ENCODE results near the gene TTC14. TPM values are rescaled to one million over a fixed set of nuclear protein-coding genes. Genes with fewer than 3 reads are reported as not detected.

TTC14 gene
- total and polyA plus RNA-seq, 11 donors, result 4.8 to 20.4 (median 10.9) TPM

DNA sequence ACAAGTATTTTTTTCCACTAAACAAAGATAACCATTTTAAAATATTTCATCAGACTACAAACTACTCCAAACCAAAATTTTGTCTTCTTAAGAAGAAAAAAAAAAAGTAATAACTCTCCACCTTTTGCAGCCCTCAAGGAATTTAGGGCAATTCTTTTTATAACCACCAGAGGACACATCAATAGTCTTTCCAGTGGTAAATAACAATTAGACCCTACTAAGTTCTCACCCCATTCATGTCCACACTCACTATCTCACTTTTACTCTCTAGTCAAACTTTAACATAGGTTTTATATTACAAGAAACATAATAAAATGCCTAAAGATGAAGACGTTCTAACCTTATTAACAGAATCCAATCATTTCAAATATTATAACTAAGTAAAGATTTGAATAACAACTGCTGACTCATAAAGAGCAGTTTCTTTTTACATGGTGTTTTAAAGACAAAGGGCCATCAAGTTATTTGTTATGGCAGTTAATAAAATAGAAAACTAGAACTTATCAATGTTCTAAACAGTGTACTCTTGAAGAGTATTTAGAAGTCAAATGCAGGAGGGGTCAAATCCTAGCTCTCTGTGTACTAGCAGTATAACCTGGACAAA is 44.3 kb downstream of the TTC14 start:
- Histone ChIP-seq H3K4me3 (no peak overlapping the region), H3K36me3 (no peaks in the 10 kb centered on the region), H3K27me3 (peaks cover 0 to 8% (median 0%) of the 10 kb centered on the region in 9 donors), H3K4me1 (no peaks in the 10 kb centered on the region), H3K27ac (no peak overlapping the region), H3K9me3 (no peaks in the 10 kb centered on the region)
- WGBS, 4 donors, result 36 to 45% (median 42%) methylated on average over 1 of the region's 1 CpG
- TF ChIP-seq POLR2A (IDR thresholded peaks at IDR 0.05), result no peak
- TF ChIP-seq, protein P1, sequence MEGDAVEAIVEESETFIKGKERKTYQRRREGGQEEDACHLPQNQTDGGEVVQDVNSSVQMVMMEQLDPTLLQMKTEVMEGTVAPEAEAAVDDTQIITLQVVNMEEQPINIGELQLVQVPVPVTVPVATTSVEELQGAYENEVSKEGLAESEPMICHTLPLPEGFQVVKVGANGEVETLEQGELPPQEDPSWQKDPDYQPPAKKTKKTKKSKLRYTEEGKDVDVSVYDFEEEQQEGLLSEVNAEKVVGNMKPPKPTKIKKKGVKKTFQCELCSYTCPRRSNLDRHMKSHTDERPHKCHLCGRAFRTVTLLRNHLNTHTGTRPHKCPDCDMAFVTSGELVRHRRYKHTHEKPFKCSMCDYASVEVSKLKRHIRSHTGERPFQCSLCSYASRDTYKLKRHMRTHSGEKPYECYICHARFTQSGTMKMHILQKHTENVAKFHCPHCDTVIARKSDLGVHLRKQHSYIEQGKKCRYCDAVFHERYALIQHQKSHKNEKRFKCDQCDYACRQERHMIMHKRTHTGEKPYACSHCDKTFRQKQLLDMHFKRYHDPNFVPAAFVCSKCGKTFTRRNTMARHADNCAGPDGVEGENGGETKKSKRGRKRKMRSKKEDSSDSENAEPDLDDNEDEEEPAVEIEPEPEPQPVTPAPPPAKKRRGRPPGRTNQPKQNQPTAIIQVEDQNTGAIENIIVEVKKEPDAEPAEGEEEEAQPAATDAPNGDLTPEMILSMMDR (IDR thresholded peaks at IDR 0.05), result peak in 2 of 12 donors; percentile 11 to 23
- intact Hi-C loops (cut with DNase I), result no loop called here
- ATAC-seq (no peak), DNase-seq (no peak)

DNA sequence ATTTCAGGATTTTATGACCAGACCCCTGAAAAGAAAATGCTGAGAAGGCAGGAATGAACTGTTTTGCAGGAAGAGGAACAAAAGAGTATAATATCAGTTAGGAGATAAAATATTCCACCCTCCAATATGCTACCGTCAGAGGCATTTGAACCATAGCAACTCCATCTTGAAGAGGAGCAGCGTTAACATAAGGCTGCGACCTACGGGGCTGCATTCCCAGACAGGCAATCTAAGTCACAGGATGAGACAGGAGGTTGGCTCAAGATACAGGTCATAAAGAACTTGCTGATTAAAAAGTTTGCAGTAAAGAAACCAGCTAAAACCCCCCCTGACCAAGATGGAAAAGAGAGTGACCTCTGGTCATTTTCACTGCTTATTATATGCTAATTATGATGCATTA is 54.4 kb downstream of the TTC14 start:
- DNase-seq, result no peak
- WGBS, 4 donors, result 26 to 49% (median 38%) methylated on average over 4 of the region's 4 CpGs
- no peaks in the 10 kb centered on the region for H3K27me3 ChIP-seq
- H3K9me3 ChIP-seq, result no peaks in the 10 kb centered on the region
- no peak overlapping the region for H3K4me3 ChIP-seq
- no peak for ATAC-seq
- TF ChIP-seq, protein P1 (IDR thresholded peaks at IDR 0.05), result no peak
- TF ChIP-seq POLR2A (IDR thresholded peaks at IDR 0.05), result no peak
- no peaks in the 10 kb centered on the region for H3K4me1 ChIP-seq
- intact Hi-C loops (cut with DNase I), result no loop called here
- H3K36me3 ChIP-seq, result no peaks in the 10 kb centered on the region
- H3K27ac ChIP-seq, result no peak overlapping the region

DNA sequence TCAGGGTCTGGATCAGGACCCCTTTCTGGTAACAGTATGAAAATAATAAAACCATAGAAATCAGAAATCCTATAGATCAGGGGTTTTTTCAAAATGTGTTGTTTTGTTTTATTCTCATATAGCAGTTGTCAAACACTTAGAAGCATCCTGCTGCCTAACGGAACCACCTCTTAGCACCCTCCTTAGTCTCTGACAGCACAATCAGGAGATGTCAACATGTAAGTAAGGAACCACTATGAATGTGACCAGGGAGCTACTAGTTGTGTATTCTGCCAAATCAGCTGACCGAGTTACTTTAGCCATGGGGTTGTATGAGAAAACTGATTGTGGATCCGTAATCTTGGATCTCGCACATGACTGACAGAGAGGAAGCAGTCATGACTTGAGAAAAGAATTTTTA is 55.1 kb downstream of the TTC14 start:
- no peaks in the 10 kb centered on the region for H3K27me3 ChIP-seq
- no peak for TF ChIP-seq POLR2A (IDR thresholded peaks at IDR 0.05)
- TF ChIP-seq, protein P1 (IDR thresholded peaks at IDR 0.05), result no peak
- no peaks in the 10 kb centered on the region for H3K36me3 ChIP-seq
- peak overlapping the region in 1 of 12 donors; percentile 7 for H3K4me3 ChIP-seq
- no peaks in the 10 kb centered on the region for H3K4me1 ChIP-seq
- WGBS, 4 donors, result 41 to 51% (median 49%) methylated on average over 4 of the region's 4 CpGs
- H3K9me3 ChIP-seq, result no peaks in the 10 kb centered on the region
- intact Hi-C loops (cut with DNase I), result no loop called here
- DNase-seq (no peak), ATAC-seq (no peak)
- H3K27ac ChIP-seq, result no peak overlapping the region

Other genes starting within 250 kb of the TTC14 start
- gene CCDC39, start 77.3 kb downstream of the TTC14 start, total RNA-seq, result not detected
- gene CCDC39, start 77.3 kb downstream of the TTC14 start, polyA plus RNA-seq, result not detected

Measured in heart left ventricle (tissue), 16 donors.